K562 (cell line): ENCODE measurements around the gene HAPLN2. TPM values are rescaled to one million over a fixed set of nuclear protein-coding genes. Genes with fewer than 3 reads are reported as not detected.

ENCODE experiments used
- DPF2 ChIP-seq: fragments of 450-650 bp; IDR thresholded peaks from 2 replicates; pipeline ENCODE4 v1.6.1; 2016
- ERF ChIP-seq: fragments of 450-650 bp; formaldehyde crosslinking; IDR thresholded peaks from 2 replicates; pipeline ENCODE4 v1.4.0; 2020; ENCODE audit warnings: mild to moderate bottlenecking, mixed read lengths
- ETS2 ChIP-seq: IDR thresholded peaks from 2 replicates; pipeline ENCODE4 v1.6.1; 2016; ENCODE audit warnings: borderline replicate concordance, missing genetic modification characterization, mild to moderate bottlenecking, moderate library complexity, missing compliant biosample characterization; ENCODE audit not compliant: poor library complexity, severe bottlenecking
- ETV5 ChIP-seq: sonication (generic); formaldehyde crosslinking; IDR thresholded peaks from 2 replicates; pipeline ENCODE4 v1.4.0; 2020; ENCODE audit warnings: low read depth, mild to moderate bottlenecking, missing genetic modification reagents
- FOXM1 ChIP-seq, 2 experiments: fragments of 450-650 bp in 1 of 2; sonication (generic) in 1 of 2; formaldehyde crosslinking in 1 of 2; IDR thresholded peaks; 2 replicates each; pipeline versions ENCODE4 v1.6.1 to v1.9.0; 2017 to 2022; ENCODE audit warnings: low read depth in 2 of 2, mild to moderate bottlenecking in 2 of 2, missing genetic modification reagents in 1 of 2, moderate library complexity in 1 of 2
- GTF2E2 ChIP-seq: fragments of 200-800 bp; sonication (Bioruptor generic); IDR thresholded peaks from 2 replicates; pipeline ENCODE4 v1.6.1; 2016; ENCODE audit warnings: missing genetic modification characterization, missing compliant biosample characterization
- HLTF ChIP-seq: fragments of 450-650 bp; IDR thresholded peaks from 2 replicates; pipeline ENCODE4 v1.6.1; 2016
- HOXB6 ChIP-seq: fragments of 250-450 bp; sonication (Bioruptor Pico); IDR thresholded peaks from 2 replicates; pipeline ENCODE4 v1.5.1; 2022; ENCODE audit warnings: mild to moderate bottlenecking, borderline replicate concordance
- POU5F1 ChIP-seq: fragments of 150-350 bp; IDR thresholded peaks from 2 replicates; pipeline ENCODE4 v1.6.1; 2014; ENCODE audit warnings: borderline replicate concordance, low read length, low read depth, mild to moderate bottlenecking; ENCODE audit not compliant: partially characterized antibody
- RCOR1 ChIP-seq, 2 experiments: IDR thresholded peaks; 2 replicates each; pipeline ENCODE4 v1.6.1; 2012; ENCODE audit warnings: low read depth in 2 of 2, low read length in 2 of 2, borderline replicate concordance in 1 of 2, improper control_type of control experiment in 1 of 2
- SMAD4 ChIP-seq: fragments of 250-450 bp; sonication (Bioruptor Pico); conservative IDR thresholded peaks from 2 replicates; pipeline ENCODE4 v1.8.0; 2021; ENCODE audit warnings: inconsistent platforms, mild to moderate bottlenecking, moderate library complexity
- SUPT5H ChIP-seq: fragments of 450-650 bp; IDR thresholded peaks from 2 replicates; pipeline ENCODE4 v1.6.1; 2016
- TRIM25 ChIP-seq: fragments of 450-650 bp; IDR thresholded peaks from 2 replicates; pipeline ENCODE4 v1.7.0; 2016; ENCODE audit warnings: borderline replicate concordance
- XRCC4 ChIP-seq: IDR thresholded peaks from one replicate; pipeline ENCODE4 v1.6.1; 2011; ENCODE audit not compliant: insufficient read depth, insufficient read length; ENCODE audit errors: extremely low read depth
- ZBTB33 ChIP-seq: sonication (generic); formaldehyde crosslinking; IDR thresholded peaks from 2 replicates; pipeline ENCODE4 v1.8.1; 2023; ENCODE audit warnings: mild to moderate bottlenecking, missing genetic modification reagents
- ZBTB9 ChIP-seq: fragments of 450-650 bp; formaldehyde crosslinking; IDR thresholded peaks from 2 replicates; pipeline ENCODE4 v1.4.0; 2020; ENCODE audit warnings: mild to moderate bottlenecking, moderate library complexity
- ZNF146 ChIP-seq: IDR thresholded peaks from one replicate; pipeline ENCODE4 v1.6.1; 2018; ENCODE audit warnings: missing compliant biosample characterization; ENCODE audit not compliant: unreplicated experiment
- ZNF507 ChIP-seq: conservative IDR thresholded peaks from 2 replicates; pipeline ENCODE4 v1.6.1; 2017; ENCODE audit warnings: missing genetic modification characterization, missing compliant biosample characterization
- ZNF778 ChIP-seq: fragments of 450-650 bp; formaldehyde crosslinking; IDR thresholded peaks from 2 replicates; pipeline ENCODE4 v1.4.0; 2020; ENCODE audit warnings: mild to moderate bottlenecking, moderate library complexity
- ZNF830 ChIP-seq: fragments of 250-450 bp; sonication (Bioruptor Pico); IDR thresholded peaks from 2 replicates; pipeline ENCODE4 v1.5.0; 2021; ENCODE audit warnings: mild to moderate bottlenecking
- polyA plus RNA-seq, 8 experiments: library from polyadenylated mRNA; depleted of rRNA in 4 of 8; stranded (reverse) in 5 of 8; unstranded in 3 of 8; fragments of >200 nt; fragmentation: Nextera tagmentation in 2 of 8; fragmentation: Illumina TruSeq in 1 of 8; extraction: Ambion mirVana in 2 of 8; extraction: Trizol in 1 of 8; gene quantifications; 2 replicates each; pipeline versions ENCODE4 v1.2.1 to v1.2.3, GENCODE V29; 2011 to 2014; ENCODE audit warnings: inconsistent platforms in 1 of 8, missing spikeins in 1 of 8
- total RNA-seq, 7 experiments: library from RNA; depleted of rRNA in 6 of 7; stranded (reverse); fragments of >200 nt in 6 of 7; fragmentation: Illumina TruSeq in 2 of 7; extraction: Trizol in 2 of 7; gene quantifications; 2 replicates each; pipeline versions ENCODE4 v1.2.1 to v1.2.3, GENCODE V29; 2011 to 2021; ENCODE audit warnings: low replicate concordance in 1 of 7

Gene HAPLN2
- total and polyA plus RNA-seq, 9 of the 15 experiments (the other 6 are each of a cell fraction or from before 2014, with no cell fraction given) = 0.14 to 5.2 (median 3.8) TPM; not detected in 4

- TF ChIP-seq ZNF507 (no peak), FOXM1 (IDR thresholded peaks at IDR 0.05; ENCODE audit: low read depth) (no peak), FOXM1 (CRISPR knock-in tag; IDR thresholded peaks at IDR 0.05; ENCODE audit: low read depth) (no peak; the same call in 1 of the 2 replicates), TRIM25 (no peak), GTF2E2 (tag) (no peak), SMAD4 (CRISPR knock-in tag) (peak; percentile 89), ERF (CRISPR knock-in tag) (peak; percentile 49; the same call in 1 of the 2 replicates), HOXB6 (CRISPR knock-in tag) (no peak), ZNF146 (CRISPR knock-in tag) (no peak), POU5F1 (no peak), XRCC4 (no peak), ZNF778 (CRISPR knock-in tag) (no peak), RCOR1 (IDR thresholded peaks at IDR 0.05; ENCODE audit: borderline replicate concordance in 1 of 2, low read depth in 2 of 2, low read length in 2 of 2) (peak in 1 of 2 experiments; percentile 65; a peak in 2 of 4 replicates), ETS2 (no peak), SUPT5H (peak; percentile 78), ZNF830 (CRISPR knock-in tag) (no peak), ZBTB33 (CRISPR knock-in tag) (peak; percentile 57), ETV5 (peak; percentile 51), HLTF (no peak), ZBTB9 (0 out of 2 replicates have a peak, but pooled peaks have one; percentile 21), DPF2 (0 out of 2 replicates have a peak, but pooled peaks have one; percentile 11)
Observed at GRCh38 chr1:156623946-156624813, 5.0 kb downstream of the HAPLN2 start (continued).
